Thymus (tissue), 14 donors: Measurements from ENCODE around the gene FAM168A. TPM values are rescaled to one million over a fixed set of nuclear protein-coding genes. Genes with fewer than 3 reads are reported as not detected.
A peak's percentile ranks its signal among the peaks of the same experiment; 100 is the strongest.

ENCODE experiments used
- DNase-seq, 9 donors: peaks; one replicate each; pipeline ENCODE4 v3.0.0-alpha.2; 2013; ENCODE audit warnings: low spot score in 9 of 9, low read depth in 6 of 9, missing footprints in 1 of 9
- H3K27ac ChIP-seq, 2 donors: one replicate each; pipeline ENCODE4 v1.5.1; 2013; ENCODE audit warnings: control low read depth in 1 of 2, low read depth in 1 of 2, low read length in 1 of 2, mild to moderate bottlenecking in 1 of 2, moderate library complexity in 1 of 2
- H3K27me3 ChIP-seq, 2 donors: one replicate each; pipeline ENCODE4 v1.5.1; 2013; ENCODE audit warnings: low read length in 1 of 2; ENCODE audit not compliant: control insufficient read depth in 2 of 2, insufficient read depth in 1 of 2
- H3K36me3 ChIP-seq, 2 donors: one replicate each; pipeline ENCODE4 v1.5.1; 2013; ENCODE audit warnings: low read length in 1 of 2, mild to moderate bottlenecking in 1 of 2, moderate library complexity in 1 of 2; ENCODE audit not compliant: control insufficient read depth in 2 of 2, insufficient read depth in 2 of 2
- H3K4me1 ChIP-seq, 2 donors: one replicate each; pipeline ENCODE4 v1.5.1; 2013; ENCODE audit warnings: low read length in 2 of 2; ENCODE audit not compliant: control insufficient read depth in 2 of 2, insufficient read depth in 2 of 2
- H3K4me3 ChIP-seq, 2 donors: one replicate each; pipeline ENCODE4 v1.5.1; 2013; ENCODE audit warnings: low read length in 2 of 2, control low read depth in 1 of 2, mild to moderate bottlenecking in 1 of 2
- H3K9me3 ChIP-seq, 2 donors: one replicate each; pipeline ENCODE4 v1.5.1; 2013; ENCODE audit warnings: low read length in 1 of 2, mild to moderate bottlenecking in 1 of 2; ENCODE audit not compliant: control insufficient read depth in 2 of 2, insufficient read depth in 1 of 2
- WGBS: extraction: QIAGEN DNeasy Blood & Tissue Kit; methylation state at CpG from one replicate; pipeline ENCODE4 v1.1.7; 2013; 5-methylcytosine and 5-hydroxymethylcytosine counted together
- long read RNA-seq, 10 donors: transcript quantifications; one replicate each; lab custom pipeline, GENCODE V29; 2026
- polyA plus RNA-seq: library from polyadenylated mRNA; stranded (reverse); fragments of 200-250 nt; gene quantifications from one replicate; pipeline ENCODE4 v1.2.3, GENCODE V29; 2013
- total RNA-seq: library from RNA; stranded (reverse); fragments of 120-200 nt; gene quantifications from one replicate; pipeline ENCODE4 v1.2.4, GENCODE V29; 2013
- donor health status: healthy.

The FAM168A gene, protein sequence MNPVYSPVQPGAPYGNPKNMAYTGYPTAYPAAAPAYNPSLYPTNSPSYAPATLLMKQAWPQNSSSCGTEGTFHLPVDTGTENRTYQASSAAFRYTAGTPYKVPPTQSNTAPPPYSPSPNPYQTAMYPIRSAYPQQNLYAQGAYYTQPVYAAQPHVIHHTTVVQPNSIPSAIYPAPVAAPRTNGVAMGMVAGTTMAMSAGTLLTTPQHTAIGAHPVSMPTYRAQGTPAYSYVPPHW
- total RNA-seq = 9.7 TPM
- polyA plus RNA-seq = 6.8 TPM
- long read RNA-seq, donor 1 = 0 reads
- long read RNA-seq, donor 2 = 0 reads
- long read RNA-seq, donor 3, partial matches to known transcripts = 0 of 1 reads
- long read RNA-seq, donor 3, other reads (novel, unspliced or antisense) = 0 of 1 reads
- long read RNA-seq, donor 4 = 0 reads
- long read RNA-seq, donor 5, partial matches to known transcripts = 0 of 1 reads
- long read RNA-seq, donor 5, other reads (novel, unspliced or antisense) = 0 of 1 reads
- long read RNA-seq, donor 6, full-length matches to known transcripts = 5 of 5 reads
- long read RNA-seq, donor 6, partial matches to known transcripts = 0 of 5 reads
- long read RNA-seq, donor 6, other reads (novel, unspliced or antisense) = 0 of 5 reads
- long read RNA-seq, donor 7, partial matches to known transcripts = 0 of 1 reads
- long read RNA-seq, donor 7, other reads (novel, unspliced or antisense) = 0 of 1 reads
- long read RNA-seq, donor 8 = 0 reads
- long read RNA-seq, donor 9, partial matches to known transcripts = 0 of 2 reads
- long read RNA-seq, donor 9, other reads (novel, unspliced or antisense) = 0 of 2 reads
- long read RNA-seq, donor 10, partial matches to known transcripts = 0 of 1 reads
- long read RNA-seq, donor 10, other reads (novel, unspliced or antisense) = 0 of 1 reads

DNA sequence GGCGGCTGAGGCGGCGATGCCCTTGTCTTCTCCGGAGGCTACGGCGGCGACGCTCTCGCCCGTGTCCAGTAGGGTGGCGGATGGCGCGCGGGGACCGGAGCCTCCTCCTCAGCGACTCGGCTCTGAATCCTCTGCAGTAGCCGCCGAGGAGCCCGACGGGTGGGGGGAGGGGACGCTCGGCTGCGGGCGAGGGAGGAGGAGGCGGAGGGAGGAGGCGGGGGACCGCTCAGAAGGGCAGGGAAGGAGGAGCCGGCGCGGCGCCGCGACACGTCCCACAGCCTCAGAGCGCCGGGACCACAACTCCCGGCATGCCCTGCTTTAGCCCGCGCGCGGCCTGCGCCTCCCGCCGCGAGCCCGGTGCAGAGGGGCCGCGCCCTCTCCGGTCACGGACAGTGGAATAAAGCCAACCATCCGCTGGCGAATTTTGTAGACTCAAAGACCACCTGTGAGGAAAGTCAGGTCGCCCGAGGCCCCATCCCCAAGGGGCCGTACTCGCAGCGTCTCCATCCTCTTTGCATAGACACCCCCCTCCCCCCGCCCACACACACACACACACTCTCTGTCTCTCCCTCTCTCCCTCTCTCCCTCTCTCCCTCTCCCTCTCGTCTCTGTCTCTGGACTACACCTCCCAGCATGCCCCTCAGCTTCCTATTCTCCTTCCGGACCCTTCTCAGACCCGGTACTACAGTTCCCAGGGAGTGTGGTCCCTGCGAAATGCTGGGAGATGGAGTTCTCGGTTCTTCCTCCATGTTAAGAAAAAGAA is at the start of gene FAM168A:
FAM168A (minus strand) TSS at position 157 of the 763 bp plus-strand sequence. CDS start 129,638 bp downstream, outside the sequence.
- DNase-seq = peak; percentile 83 to 97 (median 93)
- Histone ChIP-seq H3K4me3 (peak within 1 kb of the TSS; percentile 81 to 95), H3K27ac (peak within 1 kb of the TSS; percentile 80 to 81), H3K27me3 (no peaks in the 10 kb centered on the region), H3K36me3 (no peaks in the 10 kb centered on the region), H3K9me3 (no peaks in the 10 kb centered on the region), H3K4me1 (peaks cover 8 to 14% of the 10 kb centered on the region in 2 donors)
- WGBS = under 1% methylated on average over 63 of the region's 64 CpGs

DNA sequence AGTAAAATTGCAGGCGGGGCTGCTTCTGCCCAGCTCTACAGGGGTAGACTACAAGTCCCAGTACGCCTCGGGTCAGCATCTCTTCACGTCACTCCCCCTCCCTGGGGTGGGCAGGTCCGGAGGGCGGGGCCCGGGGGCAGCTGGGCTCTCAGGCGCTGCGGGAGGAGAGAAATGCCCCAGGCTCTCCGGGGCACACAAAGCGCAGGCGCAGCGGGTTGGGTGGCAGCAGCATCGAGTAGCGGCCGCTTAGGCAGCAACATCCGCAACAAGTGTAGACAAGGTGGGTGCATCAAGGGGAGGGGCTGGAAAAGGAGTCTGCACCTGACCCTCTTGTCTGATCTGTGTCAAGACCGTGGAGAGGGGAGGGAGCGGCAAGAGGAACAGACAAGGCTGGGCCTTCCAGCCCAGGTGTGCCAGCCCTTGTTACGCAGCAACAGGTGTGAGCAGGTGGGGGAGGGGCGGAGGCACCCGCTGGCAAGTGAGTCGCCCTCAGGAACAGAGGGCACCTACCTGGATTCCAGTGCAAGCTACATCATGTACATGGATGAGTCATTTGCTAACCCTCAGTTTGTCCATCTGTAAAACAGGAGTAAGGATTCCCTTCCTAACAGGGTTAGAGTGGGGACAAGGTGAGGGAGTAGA is 49.7 kb upstream of the FAM168A start:
- H3K27me3 ChIP-seq = peaks cover 0 to 33% of the 10 kb centered on the region in 2 donors
- peaks cover 11 to 27% of the 10 kb centered on the region in 2 donors for H3K4me1 ChIP-seq
- 14% methylated on average over 23 of the region's 23 CpGs for WGBS
- H3K27ac ChIP-seq = peak overlapping the region; percentile 60 to 62
- H3K4me3 ChIP-seq = peak overlapping the region; percentile 2 to 29
- H3K36me3 ChIP-seq = no peaks in the 10 kb centered on the region
- no peaks in the 10 kb centered on the region for H3K9me3 ChIP-seq
- peak; percentile 65 to 94 (median 81) for DNase-seq

DNA sequence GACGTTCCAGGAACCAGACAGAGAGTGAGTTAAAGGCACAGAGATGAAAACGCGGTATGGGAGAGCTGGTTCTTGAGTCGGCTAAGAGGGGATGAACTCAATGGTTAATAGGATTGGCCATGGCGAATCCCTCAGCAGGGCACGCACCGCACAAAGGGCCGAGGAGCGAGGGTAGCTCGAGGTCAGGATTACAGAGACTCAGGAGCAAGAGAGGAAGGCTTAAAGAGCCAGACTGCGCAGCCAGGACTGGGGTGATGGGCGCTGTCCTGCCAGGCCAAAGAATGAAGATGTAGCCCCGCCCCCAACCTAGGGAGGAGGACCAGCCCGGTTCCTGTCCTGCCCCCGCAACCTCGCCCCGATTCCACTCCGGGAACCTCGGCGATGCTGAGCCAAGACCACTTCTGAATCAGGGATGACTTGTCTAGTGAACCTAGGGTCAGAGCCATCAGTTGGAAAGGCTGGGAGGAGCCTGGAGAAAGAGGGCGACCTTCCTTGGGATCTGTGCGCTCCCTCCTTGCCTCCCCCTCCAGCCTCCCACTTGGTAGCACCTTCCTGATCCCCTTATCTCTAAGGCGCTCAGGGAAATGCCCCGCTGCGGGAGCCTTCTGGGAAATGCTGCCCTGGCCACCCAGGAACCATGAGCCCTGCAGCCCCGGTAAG is 48.2 kb upstream of the FAM168A start, which contains the start of gene PLEKHB1:
PLEKHB1 (plus strand) TSS at position 610 of the 660 bp plus-strand sequence; CDS start at position 638, 28 bp downstream.
- WGBS = 86% methylated on average over 26 of the region's 26 CpGs
- Histone ChIP-seq H3K27ac (no peak within 1 kb of the TSS), H3K4me1 (peaks cover 11 to 30% of the 10 kb centered on the region in 2 donors), H3K27me3 (peaks cover 0 to 33% of the 10 kb centered on the region in 2 donors), H3K36me3 (no peaks in the 10 kb centered on the region), H3K4me3 (peak within 1 kb of the TSS in 1 of 2 donors; percentile 29), H3K9me3 (no peaks in the 10 kb centered on the region)
- no peak for DNase-seq

DNA sequence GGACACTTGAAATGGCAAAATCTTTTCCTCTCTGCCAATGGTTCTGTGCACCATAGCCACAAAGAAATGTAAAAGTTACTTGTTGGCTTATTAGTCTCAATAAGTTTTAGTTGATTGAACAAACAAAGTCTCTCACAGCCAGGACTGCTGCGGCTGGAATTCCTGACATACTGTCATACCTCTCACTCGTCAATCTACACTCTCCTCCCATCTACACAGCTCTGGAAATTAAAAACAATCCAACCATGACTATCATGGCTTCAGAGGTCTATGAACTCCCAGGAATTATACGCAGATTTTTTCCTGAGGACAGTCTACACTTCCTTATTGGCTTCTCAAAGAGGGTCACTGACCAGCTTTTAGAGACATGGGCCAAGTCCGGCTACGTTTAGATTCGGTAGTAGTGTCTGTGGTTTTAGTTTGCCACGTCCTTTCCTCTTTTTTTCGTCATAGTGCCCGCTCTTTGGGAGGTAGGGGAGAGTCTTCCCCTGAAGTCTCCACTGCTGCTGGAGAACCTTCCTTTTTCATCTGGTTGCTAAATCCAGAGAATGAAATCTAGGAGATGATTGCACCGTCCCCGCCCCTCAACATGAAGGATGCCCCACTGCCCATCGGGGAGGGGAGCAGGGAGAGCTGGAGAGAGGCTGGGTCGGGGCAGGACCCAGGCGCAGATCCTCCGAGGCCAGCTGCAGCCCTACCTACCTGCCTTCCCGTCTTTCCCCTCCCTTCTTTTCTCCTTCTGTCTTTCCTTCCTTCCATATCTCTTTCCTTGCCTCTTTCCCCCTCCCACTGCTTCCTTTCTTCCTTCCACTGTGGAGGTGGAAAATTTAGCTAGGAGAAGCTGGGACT is 47.4 kb upstream of the FAM168A start:
- H3K27ac ChIP-seq = no peak overlapping the region
- H3K4me3 ChIP-seq = no peak overlapping the region
- H3K9me3 ChIP-seq = no peaks in the 10 kb centered on the region
- 51% methylated on average over 16 of the region's 16 CpGs for WGBS
- peaks cover 13 to 33% of the 10 kb centered on the region in 2 donors for H3K4me1 ChIP-seq
- no peaks in the 10 kb centered on the region for H3K36me3 ChIP-seq
- no peak for DNase-seq
- H3K27me3 ChIP-seq = peaks cover 0 to 33% of the 10 kb centered on the region in 2 donors

DNA sequence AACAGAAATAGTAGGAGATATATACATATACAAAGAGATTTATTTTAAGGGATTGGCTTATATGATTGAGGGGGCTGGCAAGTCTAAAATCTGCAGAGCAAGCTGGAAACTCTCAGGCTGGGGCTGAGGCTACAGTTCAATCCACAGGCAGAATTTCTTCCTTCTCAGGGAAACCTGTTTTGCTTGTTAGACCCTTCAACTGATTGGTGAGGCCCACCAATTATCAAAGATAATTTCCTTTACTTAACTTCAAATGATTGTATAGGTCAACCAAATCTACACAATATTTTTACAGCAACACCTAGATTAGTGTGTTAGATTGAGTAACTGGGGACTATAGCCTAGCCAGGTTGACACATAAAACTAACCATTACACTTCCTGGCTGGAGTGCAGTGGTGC is 43.8 kb upstream of the FAM168A start:
- Histone ChIP-seq H3K4me1 (peaks cover 7 to 24% of the 10 kb centered on the region in 2 donors), H3K4me3 (no peak overlapping the region), H3K27ac (peak overlapping the region in 1 of 2 donors; percentile 2), H3K36me3 (no peaks in the 10 kb centered on the region), H3K27me3 (peaks cover 0 to 23% of the 10 kb centered on the region in 2 donors), H3K9me3 (no peaks in the 10 kb centered on the region)
- no peak for DNase-seq

DNA sequence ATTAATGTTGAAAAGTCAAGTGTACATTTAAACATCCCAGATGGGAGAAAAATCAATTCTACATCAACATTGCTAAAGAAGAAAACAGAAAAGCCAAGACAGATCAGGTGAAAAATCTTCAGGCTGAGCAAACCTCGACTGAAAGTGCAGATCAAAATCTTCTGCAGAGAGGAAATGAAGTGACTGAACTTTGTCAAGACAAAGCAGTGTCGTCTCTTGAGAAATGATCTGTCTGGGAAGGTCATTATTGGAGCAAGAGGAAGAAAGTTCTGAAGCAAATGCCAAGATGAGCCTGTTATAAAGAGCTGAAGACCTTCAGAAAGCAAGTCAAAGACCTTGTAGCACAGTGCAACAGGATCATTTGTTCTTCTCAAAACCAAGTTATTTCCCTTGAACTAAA is 42.7 kb upstream of the FAM168A start:
- Histone ChIP-seq H3K27ac (peak overlapping the region; percentile 39 to 87), H3K4me3 (no peak overlapping the region), H3K36me3 (no peaks in the 10 kb centered on the region), H3K27me3 (peaks cover 0 to 13% of the 10 kb centered on the region in 2 donors), H3K9me3 (no peaks in the 10 kb centered on the region), H3K4me1 (peaks cover 2 to 14% of the 10 kb centered on the region in 2 donors)
- peak in 3 of 9 donors; percentile 31 to 61 (median 32) for DNase-seq
- WGBS = 22% methylated on average over 2 of the region's 2 CpGs

DNA sequence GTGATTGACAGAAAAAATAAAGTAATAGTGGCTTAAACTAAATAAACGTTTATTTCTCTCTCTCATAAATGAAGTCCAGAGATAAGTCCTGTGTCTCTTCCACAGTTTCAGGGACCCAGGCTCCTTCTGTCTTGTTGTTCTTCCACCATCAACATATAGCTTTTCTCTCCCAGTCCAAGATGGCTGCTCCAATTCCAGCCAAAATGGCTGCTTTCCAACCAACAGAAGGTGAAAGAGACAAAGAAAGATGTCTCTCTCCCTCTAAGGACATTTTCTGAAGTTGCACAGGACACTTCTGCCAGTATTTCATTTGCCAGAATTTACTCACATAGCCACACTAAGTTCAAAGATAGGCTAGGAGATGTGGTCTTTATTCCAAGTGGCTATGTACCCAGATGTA is 39.1 kb upstream of the FAM168A start:
- no peaks in the 10 kb centered on the region for H3K27me3 ChIP-seq
- H3K36me3 ChIP-seq = no peaks in the 10 kb centered on the region
- WGBS = 97% methylated on average over 1 of the region's 1 CpG
- no peak overlapping the region for H3K27ac ChIP-seq
- H3K4me3 ChIP-seq = no peak overlapping the region
- peaks cover 2 to 27% of the 10 kb centered on the region in 2 donors for H3K4me1 ChIP-seq
- no peak for DNase-seq
- H3K9me3 ChIP-seq = peaks cover 0 to 5% of the 10 kb centered on the region in 2 donors
